ENCODE data around the gene HOXB7.

The HOXB7 gene

GRCh38 chr17:48609033-48609432, 1.8 kb downstream of the HOXB7 start:
- no peak for DNase-seq (ENCODE audit: low spot score)

DNA sequence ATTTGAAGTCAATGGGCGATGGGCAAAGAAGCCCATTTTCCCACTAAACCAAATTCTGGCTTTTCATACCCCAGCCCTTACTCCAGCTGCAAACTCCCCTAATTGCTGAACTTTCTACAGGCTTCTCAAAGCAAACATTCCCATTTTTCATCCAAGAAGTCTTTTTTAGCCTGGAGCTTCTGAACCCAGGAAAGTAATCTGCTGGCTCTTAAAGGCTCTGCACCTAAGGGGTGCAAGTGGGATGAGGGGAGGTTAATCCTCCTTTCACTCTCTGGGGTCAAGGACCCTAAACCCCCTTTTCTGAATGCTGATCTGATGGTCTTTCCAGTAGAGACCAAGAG, 2.4 kb downstream of the HOXB7 start:
- DNase-seq (ENCODE audit: low spot score) = no peak

GRCh38 chr17:48606892-48607614, 3.8 kb downstream of the HOXB7 start:
- DNase-seq (ENCODE audit: low spot score) = no peak

- DNase-seq (ENCODE audit: low spot score) = no peak
These were observed 4.6 kb downstream of the HOXB7 start for GRCh38 chr17:48605991-48606891.

DNA sequence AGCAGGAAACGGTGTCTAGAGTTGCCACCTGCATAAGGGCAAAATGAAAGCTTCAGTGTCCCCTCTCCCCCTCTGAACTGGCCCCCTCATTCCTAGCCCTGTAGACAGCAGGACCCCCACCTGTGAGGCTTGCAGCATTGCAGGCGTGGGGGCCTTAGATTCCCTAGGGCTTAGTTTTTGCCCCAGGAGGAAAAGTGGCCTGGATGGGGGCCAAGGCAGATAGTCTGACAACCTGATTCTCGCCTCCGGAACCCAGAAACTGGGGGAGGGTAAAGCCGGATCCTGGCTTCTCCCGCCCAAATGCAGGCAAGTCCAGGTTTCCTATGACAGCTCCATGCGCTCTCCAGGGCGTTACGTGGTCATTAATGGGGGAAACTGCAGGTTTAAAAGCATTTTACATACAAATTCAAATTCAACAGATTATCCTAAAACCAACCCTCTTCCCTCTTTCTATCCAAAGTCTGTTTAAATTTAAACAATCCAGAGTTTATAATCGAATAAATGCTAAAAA, 5.4 kb downstream of the HOXB7 start:
- no peak for DNase-seq (ENCODE audit: low spot score)

DNA sequence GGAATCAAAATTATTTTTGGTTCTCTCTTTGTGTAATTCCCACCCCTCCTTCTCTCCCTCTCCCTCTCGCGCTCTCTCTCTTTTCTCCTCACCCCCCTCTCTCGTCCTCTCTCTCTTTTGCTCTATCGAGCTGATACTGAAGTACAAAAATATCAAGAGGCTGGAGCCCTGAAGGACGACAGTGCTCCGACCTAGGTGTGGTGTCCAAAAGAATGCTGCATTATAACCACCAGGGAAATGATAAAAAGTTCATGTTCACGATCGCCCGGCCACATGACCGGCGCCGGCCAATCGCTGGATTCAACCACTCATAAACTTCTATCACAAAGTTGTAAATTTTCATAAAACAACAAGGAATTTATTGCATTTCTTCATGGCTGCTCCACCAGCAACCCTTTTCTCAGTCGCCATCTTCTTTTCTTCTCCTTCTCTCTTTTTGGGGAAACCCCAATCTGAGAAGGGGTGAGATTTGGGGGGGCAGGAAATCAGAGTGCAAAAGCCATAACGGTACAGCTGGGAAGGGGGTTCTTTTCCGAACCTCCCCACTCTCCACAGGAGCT, 6.0 kb downstream of the HOXB7 start, which contains the start of gene HOXB6:
TSS of gene HOXB6 (minus strand) at position 217 of the 560 bp plus-strand sequence. CDS start 6,836 bp downstream, outside the sequence.
- DNase-seq (ENCODE audit: low spot score) = no peak

DNA sequence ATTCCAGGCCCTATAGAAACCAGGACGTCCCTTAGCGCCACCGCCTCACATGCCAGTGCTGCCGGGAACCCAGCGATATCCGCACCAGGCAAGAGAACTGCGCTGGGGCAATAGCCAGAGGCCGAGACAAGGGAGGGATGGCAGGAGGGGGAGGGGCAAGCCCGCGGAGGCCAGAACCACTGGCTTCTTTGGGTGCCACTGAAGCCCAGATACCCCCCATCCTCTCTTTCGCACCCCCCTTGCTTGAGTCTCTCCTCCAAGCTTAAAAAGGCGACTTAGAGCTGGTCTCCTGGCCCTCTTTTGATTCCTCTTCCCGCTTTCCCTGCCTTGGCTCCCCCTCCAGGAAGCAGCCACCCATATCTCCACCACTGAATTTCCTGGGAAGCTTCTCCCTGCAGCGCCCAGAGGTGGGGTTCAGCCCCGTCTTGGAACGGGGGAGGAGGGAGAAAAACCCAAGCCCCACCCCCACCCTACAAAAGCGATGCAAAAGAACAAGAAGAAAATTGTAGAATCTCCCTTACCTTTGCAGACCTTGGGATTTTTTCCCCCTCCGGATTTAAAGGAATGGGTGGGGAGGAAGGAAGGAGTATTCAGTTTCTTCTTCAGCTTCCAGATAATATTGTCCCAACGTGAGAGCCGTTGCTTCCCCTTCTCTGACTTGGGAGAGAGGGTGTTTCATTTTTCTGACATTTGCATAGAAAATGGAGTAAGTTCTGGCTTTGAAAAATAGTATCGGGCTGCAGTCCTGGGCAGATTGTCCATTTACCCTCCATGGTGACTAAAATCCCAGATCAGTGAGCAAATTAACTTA, 6.7 kb downstream of the HOXB7 start:
- no peak for DNase-seq (ENCODE audit: low spot score)

DNA sequence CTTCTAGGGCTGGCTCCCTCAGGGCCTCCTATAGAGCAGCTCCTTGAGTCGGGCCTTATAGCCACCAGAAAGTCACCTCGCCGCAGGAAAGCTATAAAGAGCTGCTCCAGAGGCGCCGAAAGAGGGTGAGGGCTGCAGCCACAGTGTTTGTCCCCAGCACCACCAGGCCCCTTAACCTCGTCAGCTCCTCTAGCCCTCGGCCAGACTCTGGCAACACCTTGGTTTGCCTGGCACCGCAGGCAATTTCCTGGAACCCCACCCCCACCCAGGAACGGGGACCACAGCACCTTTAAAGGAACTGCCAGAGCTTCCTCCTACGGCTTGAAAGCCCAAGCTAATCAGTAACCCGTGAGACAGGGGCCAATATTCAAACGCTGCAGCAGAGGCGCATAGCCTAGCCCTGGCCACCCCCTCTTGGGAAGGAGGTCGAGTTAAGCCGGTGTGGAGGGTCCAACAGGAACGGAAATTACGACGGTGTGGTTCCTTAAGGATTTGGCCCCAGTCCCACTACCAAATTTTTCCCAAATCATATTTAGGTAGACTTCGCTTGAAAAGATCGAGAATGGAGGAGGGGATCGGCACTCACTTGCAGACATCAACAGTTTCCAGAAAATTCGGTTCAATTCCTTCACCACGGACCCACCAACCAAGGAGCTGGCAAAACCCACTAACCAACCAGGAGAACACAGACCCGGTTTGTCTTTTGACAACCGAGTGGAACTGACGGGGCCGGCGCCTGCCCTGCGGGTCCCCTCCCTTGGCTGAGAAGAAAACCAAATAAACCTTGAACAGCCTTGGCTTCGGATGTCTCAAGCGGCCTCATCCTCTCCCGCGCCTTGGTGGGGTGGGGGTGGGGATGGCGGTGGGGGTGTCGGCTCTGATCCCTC, 9.0 kb downstream of the HOXB7 start:
- DNase-seq (ENCODE audit: low spot score) = no peak

GRCh38 chr17:48601207-48601538, 9.6 kb downstream of the HOXB7 start:
- no peak for DNase-seq (ENCODE audit: low spot score)

GRCh38 chr17:48600244-48601098, 10.3 kb downstream of the HOXB7 start:
- no peak for DNase-seq (ENCODE audit: low spot score)

DNA sequence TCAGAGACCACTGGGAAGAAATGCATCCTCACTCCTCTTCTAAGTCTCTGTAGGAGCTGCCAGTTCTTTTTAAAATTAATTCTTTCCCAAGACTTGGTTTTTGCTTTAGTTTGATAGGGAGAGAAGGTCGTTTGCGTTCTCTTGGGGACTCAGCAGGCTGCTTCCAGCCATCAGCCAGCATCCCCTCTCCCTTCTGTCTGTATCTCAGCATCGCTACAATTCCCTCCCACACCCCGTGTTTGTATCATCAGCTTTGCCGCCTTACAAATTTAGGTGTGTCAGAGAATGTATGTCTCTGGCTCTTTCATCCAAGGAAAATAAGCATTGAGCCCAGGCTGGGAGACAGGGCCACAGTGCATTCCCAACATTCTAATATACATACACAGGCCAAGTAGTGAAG, 11.5 kb downstream of the HOXB7 start:
- no peak for DNase-seq (ENCODE audit: low spot score)

DNA sequence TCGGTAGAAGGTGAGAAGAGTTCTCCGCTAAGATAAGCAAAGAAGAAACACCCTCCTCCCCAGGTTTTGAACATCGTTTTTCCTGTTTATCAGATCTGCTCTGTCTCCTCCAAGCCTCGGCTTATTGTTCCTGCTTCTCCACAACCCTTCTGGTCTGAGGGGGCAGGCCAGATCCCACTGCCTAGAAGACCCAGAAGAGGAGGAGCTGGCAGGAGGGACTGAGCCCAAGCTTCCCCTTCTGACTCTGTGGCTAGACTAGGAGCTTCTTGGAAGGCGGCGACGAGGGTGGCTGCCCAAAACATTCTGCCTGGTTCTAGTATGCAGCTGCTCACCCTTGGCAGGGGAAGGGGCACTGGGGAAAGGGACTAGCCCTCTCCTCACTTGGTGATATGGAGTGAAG, 12.1 kb downstream of the HOXB7 start:
- no peak for DNase-seq (ENCODE audit: low spot score)

GRCh38 chr17:48597778-48598631, 12.8 kb downstream of the HOXB7 start:
- DNase-seq (ENCODE audit: low spot score) = no peak

- no peak for DNase-seq (ENCODE audit: low spot score)
These were observed 13.4 kb downstream of the HOXB7 start for GRCh38 chr17:48597528-48597777.

GRCh38 chr17:48596735-48597527, 13.9 kb downstream of the HOXB7 start:
- no peak for DNase-seq (ENCODE audit: low spot score)

DNA sequence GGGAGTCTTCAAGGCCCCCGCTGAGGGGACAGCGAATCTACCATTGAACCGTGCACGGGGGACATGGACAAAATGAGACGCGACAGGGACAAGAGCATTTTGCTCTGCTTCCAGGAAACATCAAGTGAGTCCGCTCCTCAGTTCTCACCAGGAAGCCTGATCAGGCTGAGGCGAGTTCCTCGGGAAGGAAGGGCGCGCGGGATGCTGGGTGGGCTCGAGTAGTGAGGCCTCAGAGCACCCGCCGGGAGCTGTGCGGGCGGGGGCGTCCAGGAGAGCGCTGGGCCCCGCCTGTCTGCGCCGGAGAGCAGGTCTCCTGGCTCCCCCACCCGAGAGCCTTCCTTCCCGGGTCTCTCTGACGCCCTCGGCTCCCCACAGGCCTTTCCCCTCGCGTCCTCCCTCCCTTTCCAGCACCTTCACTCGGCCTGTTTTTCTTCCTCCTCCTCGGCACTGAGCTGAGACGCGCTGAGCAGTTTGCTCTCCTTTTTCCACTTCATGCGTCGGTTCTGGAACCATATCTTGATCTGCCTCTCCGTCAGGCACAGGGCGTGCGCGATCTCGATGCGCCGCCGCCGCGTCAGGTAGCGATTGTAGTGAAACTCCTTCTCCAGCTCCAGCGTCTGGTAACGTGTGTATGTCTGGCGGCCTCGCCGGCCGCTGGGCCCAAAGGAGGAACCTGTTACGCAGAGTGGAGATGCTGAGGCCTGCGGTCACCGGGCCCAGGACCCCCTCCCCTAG, 14.7 kb downstream of the HOXB7 start:
- no peak for DNase-seq (ENCODE audit: low spot score)

- no peak for DNase-seq (ENCODE audit: low spot score)
These were observed 15.4 kb downstream of the HOXB7 start for GRCh38 chr17:48595278-48595999.
